GM18517 (cell line): ENCODE measurements around the gene NXPH2.
A peak's percentile ranks its signal among the peaks of the same experiment; 100 is the strongest.

Experiments used
- ATAC-seq: cut with Tn5 transposase; IDR thresholded peaks from one replicate; pipeline ENCODE4 v1.9.1; 2021; ENCODE audit warnings: mild to moderate bottlenecking, moderate library complexity; ENCODE audit not compliant: unreplicated experiment

NXPH2 gene

GRCh38 chr2:138779781-138780445, at the start of gene NXPH2:
NXPH2 (minus strand) TSS chr2:138780390; CDS start chr2:138780241, 149 bp downstream.
- no peak for ATAC-seq

GRCh38 chr2:138829326-138829919, 49.2 kb upstream of the NXPH2 start:
- ATAC-seq = peak; percentile 77

- no peak for ATAC-seq
These were observed 47.4 kb upstream of the NXPH2 start for GRCh38 chr2:138827426-138828054.

GRCh38 chr2:138823666-138824065, 43.5 kb upstream of the NXPH2 start:
- ATAC-seq = no peak

- no peak for ATAC-seq
These were observed 39.8 kb upstream of the NXPH2 start for GRCh38 chr2:138819964-138820363.

- no peak for ATAC-seq
These were observed 38.4 kb upstream of the NXPH2 start for GRCh38 chr2:138818556-138818955.

- ATAC-seq = peak; percentile 60
These were observed 34.1 kb upstream of the NXPH2 start for GRCh38 chr2:138814123-138814898.

- no peak for ATAC-seq
These were observed 31.2 kb upstream of the NXPH2 start for GRCh38 chr2:138811431-138811830.

GRCh38 chr2:138794724-138795123, 14.5 kb upstream of the NXPH2 start:
- no peak for ATAC-seq

- no peak for ATAC-seq
These were observed 7.0 kb upstream of the NXPH2 start for GRCh38 chr2:138787053-138787666.

GRCh38 chr2:138782383-138782782, 2.2 kb upstream of the NXPH2 start:
- ATAC-seq = no peak

- no peak for ATAC-seq
These were observed 718 bp upstream of the NXPH2 start for GRCh38 chr2:138780908-138781307.

GRCh38 chr2:138780446-138780880, 273 bp upstream of the NXPH2 start:
- no peak for ATAC-seq

- no peak for ATAC-seq
These were observed 797 bp downstream of the NXPH2 start for GRCh38 chr2:138779406-138779780.

- no peak for ATAC-seq
These were observed 2.2 kb downstream of the NXPH2 start for GRCh38 chr2:138777996-138778395.

- ATAC-seq = no peak
These were observed 4.5 kb downstream of the NXPH2 start for GRCh38 chr2:138775736-138776135.

- ATAC-seq = no peak
These were observed 8.7 kb downstream of the NXPH2 start for GRCh38 chr2:138771534-138771933.

GRCh38 chr2:138767101-138767500, 13.1 kb downstream of the NXPH2 start:
- no peak for ATAC-seq

GRCh38 chr2:138766464-138766863, 13.7 kb downstream of the NXPH2 start:
- ATAC-seq = no peak

GRCh38 chr2:138763971-138764370, 16.2 kb downstream of the NXPH2 start:
- no peak for ATAC-seq

GRCh38 chr2:138762533-138762932, 17.7 kb downstream of the NXPH2 start:
- no peak for ATAC-seq
